ENCODE results near the gene CAPN11.

The CAPN11 gene

GRCh38 chr6:44178424-44179071, 19.9 kb downstream of the CAPN11 start:
- H3K36me3 ChIP-seq (replicated peaks; ENCODE audit: low read depth, low read length), result no peaks in the 10 kb centered on the region
- no peaks in the 10 kb centered on the region for H4K20me1 ChIP-seq (ENCODE audit: insufficient read depth, low read length)
- no peaks in the 10 kb centered on the region for H3K79me2 ChIP-seq (ENCODE audit: low read length)
- H3K27me3 ChIP-seq (ENCODE audit: low read depth, low read length), result 0 out of 2 replicates have a peak, but pooled peaks cover under 1% of the 10 kb centered on the region
- no peak for TF ChIP-seq CTCF (IDR thresholded peaks at IDR 0.05; ENCODE audit: low read depth, low read length)
- no peak for TF ChIP-seq EZH2phosphoT487 (IDR thresholded peaks at IDR 0.05; ENCODE audit: low read depth)
- no peak overlapping the region for H2AFZ ChIP-seq (ENCODE audit: low read depth, low read length)
- H3K4me1 ChIP-seq (ENCODE audit: low read length), result peaks cover 31% of the 10 kb centered on the region
- H3K9ac ChIP-seq (ENCODE audit: low read length), result no peak overlapping the region
- H3K27ac ChIP-seq (ENCODE audit: low read length), result no peak overlapping the region
- no peak overlapping the region for H3K4me3 ChIP-seq (ENCODE audit: low read length)
- H3K9me3 ChIP-seq (ENCODE audit: insufficient read depth, low read length), result no peaks in the 10 kb centered on the region
- H3K4me2 ChIP-seq (ENCODE audit: low read length), result no peak overlapping the region

GRCh38 chr6:44179072-44179536, 20.5 kb downstream of the CAPN11 start:
- no peak overlapping the region for H2AFZ ChIP-seq (ENCODE audit: low read depth, low read length)
- H3K79me2 ChIP-seq (ENCODE audit: low read length), result no peaks in the 10 kb centered on the region
- no peaks in the 10 kb centered on the region for H4K20me1 ChIP-seq (ENCODE audit: insufficient read depth, low read length)
- no peak for TF ChIP-seq EZH2phosphoT487 (IDR thresholded peaks at IDR 0.05; ENCODE audit: low read depth)
- no peak for TF ChIP-seq CTCF (IDR thresholded peaks at IDR 0.05; ENCODE audit: low read depth, low read length)
- no peaks in the 10 kb centered on the region for H3K36me3 ChIP-seq (replicated peaks; ENCODE audit: low read depth, low read length)
- H3K9me3 ChIP-seq (ENCODE audit: insufficient read depth, low read length), result no peaks in the 10 kb centered on the region
- peaks cover 6% of the 10 kb centered on the region; the same call in 1 of the 2 replicates for H3K27me3 ChIP-seq (ENCODE audit: low read depth, low read length)
- H3K4me1 ChIP-seq (ENCODE audit: low read length), result peaks cover 30% of the 10 kb centered on the region
- no peak overlapping the region for H3K27ac ChIP-seq (ENCODE audit: low read length)
- H3K4me2 ChIP-seq (ENCODE audit: low read length), result no peak overlapping the region
- H3K9ac ChIP-seq (ENCODE audit: low read length), result no peak overlapping the region
- no peak overlapping the region for H3K4me3 ChIP-seq (ENCODE audit: low read length)

- no peaks in the 10 kb centered on the region for H3K36me3 ChIP-seq (replicated peaks; ENCODE audit: low read depth, low read length)
- no peak overlapping the region for H3K27ac ChIP-seq (ENCODE audit: low read length)
- no peak overlapping the region for H3K4me3 ChIP-seq (ENCODE audit: low read length)
- peaks cover 24% of the 10 kb centered on the region for H3K4me1 ChIP-seq (ENCODE audit: low read length)
- no peaks in the 10 kb centered on the region for H4K20me1 ChIP-seq (ENCODE audit: insufficient read depth, low read length)
- no peak overlapping the region for H3K4me2 ChIP-seq (ENCODE audit: low read length)
- no peak overlapping the region for H3K9ac ChIP-seq (ENCODE audit: low read length)
- H3K79me2 ChIP-seq (ENCODE audit: low read length), result no peaks in the 10 kb centered on the region
- peaks cover 10% of the 10 kb centered on the region; the same call in 1 of the 2 replicates for H3K27me3 ChIP-seq (ENCODE audit: low read depth, low read length)
- H2AFZ ChIP-seq (ENCODE audit: low read depth, low read length), result no peak overlapping the region
- H3K9me3 ChIP-seq (ENCODE audit: insufficient read depth, low read length), result no peaks in the 10 kb centered on the region
- TF ChIP-seq CTCF (IDR thresholded peaks at IDR 0.05; ENCODE audit: low read depth, low read length), result no peak
- TF ChIP-seq EZH2phosphoT487 (IDR thresholded peaks at IDR 0.05; ENCODE audit: low read depth), result no peak
Observed at GRCh38 chr6:44179648-44180047, 21.0 kb downstream of the CAPN11 start.

GRCh38 chr6:44180406-44180805, 21.8 kb downstream of the CAPN11 start:
- Histone ChIP-seq H3K4me1 (ENCODE audit: low read length) (peaks cover 25% of the 10 kb centered on the region), H3K27me3 (ENCODE audit: low read depth, low read length) (peaks cover 10% of the 10 kb centered on the region; the same call in 1 of the 2 replicates), H3K27ac (ENCODE audit: low read length) (no peak overlapping the region), H2AFZ (ENCODE audit: low read depth, low read length) (no peak overlapping the region), H3K9me3 (ENCODE audit: insufficient read depth, low read length) (no peaks in the 10 kb centered on the region), H3K36me3 (replicated peaks; ENCODE audit: low read depth, low read length) (no peaks in the 10 kb centered on the region), H3K79me2 (ENCODE audit: low read length) (no peaks in the 10 kb centered on the region), H4K20me1 (ENCODE audit: insufficient read depth, low read length) (no peaks in the 10 kb centered on the region), H3K4me2 (ENCODE audit: low read length) (no peak overlapping the region), H3K9ac (ENCODE audit: low read length) (no peak overlapping the region), H3K4me3 (ENCODE audit: low read length) (no peak overlapping the region)
- no peak for TF ChIP-seq EZH2phosphoT487 (IDR thresholded peaks at IDR 0.05; ENCODE audit: low read depth)

Measured in OCI-LY3 (cell line).